SK-N-SH (cell line): ENCODE data around the gene CLCA4.

Source experiments
- MAX ChIP-seq: IDR thresholded peaks from 2 replicates; pipeline ENCODE4 v1.4.0; 2012; ENCODE audit warnings: low read depth
- TAF1 ChIP-seq: IDR thresholded peaks from 2 replicates; pipeline ENCODE4 v1.6.1; 2012; ENCODE audit warnings: low read depth, mild to moderate bottlenecking, low read length, moderate library complexity, borderline replicate concordance

- no peak for TF ChIP-seq MAX
- no peak for TF ChIP-seq TAF1
Measured at GRCh38 chr1:86498281-86498680, 48.6 kb upstream of the CLCA4 start.
